ENCODE results near the gene TRAF5.

The TRAF5 gene

GRCh38 chr1:211328084-211328694 is 1.6 kb downstream of the TRAF5 start:
- DNase-seq (ENCODE audit: low spot score): no peak

- no peak for DNase-seq (ENCODE audit: low spot score)
Measured at GRCh38 chr1:211328866-211329475, 2.3 kb downstream of the TRAF5 start.

- DNase-seq (ENCODE audit: low spot score): no peak
Measured at GRCh38 chr1:211329764-211330201, 3.1 kb downstream of the TRAF5 start.

GRCh38 chr1:211330282-211330936 is 3.8 kb downstream of the TRAF5 start:
- no peak for DNase-seq (ENCODE audit: low spot score)

- no peak for DNase-seq (ENCODE audit: low spot score)
Measured at GRCh38 chr1:211331011-211331709, 4.5 kb downstream of the TRAF5 start.

DNA sequence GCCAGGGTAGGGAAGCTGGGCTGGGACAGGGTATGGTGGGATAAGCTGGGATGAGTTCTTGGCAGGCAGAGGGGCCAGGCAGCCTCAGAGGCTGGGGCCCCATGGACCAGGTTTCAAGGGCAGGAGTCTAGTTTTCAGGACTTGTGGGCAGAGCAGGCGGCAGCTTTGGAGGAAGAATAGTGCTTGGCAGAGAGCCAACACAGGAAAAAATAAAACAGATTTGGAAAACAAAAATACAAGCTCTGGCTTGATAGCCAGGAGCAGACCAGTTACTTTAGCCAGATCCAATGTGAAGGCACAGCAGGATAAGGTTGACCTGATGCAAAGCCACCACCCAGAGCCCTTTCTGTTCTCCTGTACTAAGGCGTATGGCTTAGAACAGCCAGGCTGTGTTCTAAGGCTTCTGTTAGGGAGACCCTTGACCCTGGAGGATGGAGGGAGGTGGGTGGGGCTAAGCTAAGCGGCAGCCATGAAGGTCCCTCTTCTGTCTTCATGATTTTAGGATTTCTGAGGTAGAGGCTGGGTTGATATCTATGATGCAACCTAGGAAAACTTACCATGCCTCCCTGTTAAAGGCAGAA is 5.5 kb downstream of the TRAF5 start:
- no peak for DNase-seq (ENCODE audit: low spot score)

DNA sequence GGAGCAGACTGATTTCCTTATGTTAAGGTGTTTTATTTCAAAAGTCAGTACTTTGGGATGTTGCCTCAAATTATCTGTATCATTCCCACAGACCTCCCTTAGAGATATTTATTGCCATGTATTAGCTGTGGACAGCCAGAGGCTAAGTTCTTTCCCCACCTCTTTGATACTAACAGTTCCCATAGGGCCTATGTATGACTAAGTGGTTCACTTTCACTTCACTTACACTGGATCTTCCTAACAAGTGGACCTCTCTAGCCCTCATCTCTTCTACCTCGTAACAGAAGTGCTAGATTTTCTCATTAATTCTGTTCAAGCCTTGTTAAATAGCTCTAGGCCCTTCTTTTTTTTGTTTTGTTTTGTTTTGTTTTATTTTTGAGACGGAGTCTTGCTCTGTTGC is 6.2 kb downstream of the TRAF5 start:
- DNase-seq (ENCODE audit: low spot score): no peak

DNA sequence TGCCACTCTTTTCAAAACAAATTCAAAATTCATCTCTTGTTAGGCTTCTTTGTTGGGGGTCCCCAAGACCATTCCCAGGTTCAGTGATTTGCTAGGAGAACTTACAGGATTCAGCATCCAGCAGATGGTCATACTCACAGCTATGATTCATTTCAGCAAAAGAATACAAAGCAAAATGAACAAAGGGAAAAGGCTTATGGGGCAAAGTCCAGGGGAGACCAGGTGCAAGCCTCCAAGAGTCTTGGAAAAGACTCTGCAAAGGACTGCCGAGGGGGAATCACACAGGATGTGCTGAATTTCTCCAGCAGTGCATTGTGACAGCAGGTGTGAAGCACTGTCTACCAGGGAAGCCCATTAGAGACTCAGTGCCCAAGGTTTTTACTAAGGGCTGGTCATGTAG is 7.3 kb downstream of the TRAF5 start:
- DNase-seq (ENCODE audit: low spot score): no peak

DNA sequence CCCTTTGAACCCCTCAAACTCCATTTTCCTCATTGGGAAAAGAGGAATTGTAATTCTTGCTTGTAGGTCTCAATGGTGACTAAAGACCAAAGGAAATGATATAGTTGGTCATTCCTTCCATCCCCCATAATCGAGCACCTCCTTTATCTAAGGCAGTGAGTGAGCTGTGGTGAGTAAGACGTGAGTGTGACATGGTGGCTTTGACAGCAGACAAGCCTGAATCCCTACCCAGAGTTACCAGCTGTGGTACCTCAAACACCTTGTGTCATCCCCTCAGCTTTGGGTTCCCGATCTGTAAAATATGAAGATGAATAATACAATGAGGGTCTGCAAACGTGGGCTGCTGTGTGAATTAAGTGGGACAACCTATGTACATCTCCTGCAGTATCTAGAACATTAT is 8.4 kb downstream of the TRAF5 start:
- no peak for DNase-seq (ENCODE audit: low spot score)

DNA sequence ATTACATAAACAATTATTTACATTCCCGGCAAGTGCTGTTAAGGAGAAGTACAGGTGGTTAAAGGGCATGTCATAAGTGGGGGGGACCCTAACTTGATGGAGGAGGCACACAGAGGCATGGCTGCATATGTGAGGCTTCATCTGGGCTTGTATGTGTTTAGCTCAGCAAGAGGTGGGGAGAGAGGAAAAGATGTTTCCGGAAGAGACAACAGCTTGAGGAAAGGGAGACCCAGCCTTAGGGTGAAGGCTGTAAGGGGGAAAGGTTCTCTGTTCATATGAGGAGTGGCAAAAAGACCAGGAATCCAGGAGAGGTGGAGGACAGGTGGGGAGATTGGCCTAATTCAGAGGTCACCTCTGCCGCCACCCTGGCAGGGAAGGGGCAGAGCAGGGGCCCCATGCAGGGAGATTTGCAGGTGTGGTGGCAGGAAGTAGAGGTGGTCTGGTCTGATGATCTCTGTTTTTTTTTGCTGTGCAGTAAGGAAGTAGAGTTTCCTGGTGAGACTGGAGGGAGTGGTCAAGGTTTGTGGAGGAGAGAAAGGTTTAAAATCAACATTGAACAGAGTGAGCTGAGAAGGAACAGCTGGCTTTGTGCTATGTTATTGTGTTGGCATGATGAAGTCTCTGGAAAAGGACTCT is 9.0 kb downstream of the TRAF5 start:
- DNase-seq (ENCODE audit: low spot score): no peak

DNA sequence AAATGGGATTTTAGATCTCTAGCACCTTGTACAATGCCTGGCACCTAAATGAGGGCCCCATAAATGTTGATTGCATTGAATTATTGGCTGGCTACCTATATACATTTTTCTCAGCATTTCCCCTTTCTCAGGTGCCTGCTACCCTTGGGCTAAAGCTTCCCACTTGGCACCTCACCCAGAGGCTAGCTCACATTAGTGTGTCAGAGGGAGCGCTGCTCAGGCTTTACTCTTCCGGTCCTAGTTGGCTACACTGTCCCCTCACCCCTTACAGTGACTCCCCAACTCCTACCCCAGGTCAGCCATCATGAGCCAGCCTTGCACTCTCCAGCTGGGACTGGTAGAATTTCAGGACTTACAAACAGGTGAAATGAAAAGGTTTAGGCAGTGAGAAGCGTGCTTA is 9.5 kb downstream of the TRAF5 start:
- no peak for DNase-seq (ENCODE audit: low spot score)

- DNase-seq (ENCODE audit: low spot score): no peak
Measured at GRCh38 chr1:211336775-211337174, 10.1 kb downstream of the TRAF5 start.

DNA sequence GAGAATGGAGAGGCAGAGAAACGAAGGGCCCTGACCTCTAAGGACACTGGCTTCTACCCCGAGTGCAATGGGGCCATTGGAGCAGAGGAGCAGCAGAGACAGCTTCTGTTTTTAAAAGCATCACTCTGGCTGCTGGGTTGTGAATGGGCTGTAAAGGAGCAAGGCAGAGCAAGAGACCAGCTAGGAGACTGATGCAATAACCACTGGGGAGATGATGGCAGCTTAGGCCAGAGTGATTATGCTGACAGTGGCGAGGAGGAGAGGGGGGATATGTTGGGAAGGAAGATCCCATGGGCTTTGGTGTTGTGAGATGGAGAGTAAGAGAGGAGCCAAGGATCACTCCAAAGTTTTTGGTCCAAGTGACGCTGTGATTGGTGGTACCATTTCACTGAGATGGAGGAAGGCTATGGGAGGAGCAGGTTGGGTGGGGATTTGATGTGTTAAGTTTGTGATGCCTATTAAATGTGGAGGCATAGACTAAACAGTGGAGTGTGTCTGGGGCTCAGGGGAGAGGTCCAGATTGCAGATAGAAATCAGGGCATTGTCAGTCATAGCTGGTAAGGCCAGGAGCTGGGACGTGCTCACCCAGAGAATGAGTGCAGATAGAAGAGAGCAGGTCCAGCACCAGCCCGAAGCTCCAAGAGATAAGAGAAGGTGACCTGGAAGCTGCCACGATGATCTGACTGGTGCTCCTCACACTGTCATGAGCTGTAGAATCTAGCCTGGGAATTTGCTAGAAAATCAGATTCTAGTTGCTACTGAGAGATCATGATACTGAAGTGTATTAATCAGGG is 11.0 kb downstream of the TRAF5 start:
- DNase-seq (ENCODE audit: low spot score): no peak

GRCh38 chr1:211338224-211338620 is 11.6 kb downstream of the TRAF5 start:
- DNase-seq (ENCODE audit: low spot score): no peak

GRCh38 chr1:211339631-211340041 is 13.0 kb downstream of the TRAF5 start:
- no peak for DNase-seq (ENCODE audit: low spot score)

GRCh38 chr1:211340622-211341507 is 14.2 kb downstream of the TRAF5 start:
- no peak for DNase-seq (ENCODE audit: low spot score)

GRCh38 chr1:211341999-211342398 is 15.4 kb downstream of the TRAF5 start:
- no peak for DNase-seq (ENCODE audit: low spot score)

DNA sequence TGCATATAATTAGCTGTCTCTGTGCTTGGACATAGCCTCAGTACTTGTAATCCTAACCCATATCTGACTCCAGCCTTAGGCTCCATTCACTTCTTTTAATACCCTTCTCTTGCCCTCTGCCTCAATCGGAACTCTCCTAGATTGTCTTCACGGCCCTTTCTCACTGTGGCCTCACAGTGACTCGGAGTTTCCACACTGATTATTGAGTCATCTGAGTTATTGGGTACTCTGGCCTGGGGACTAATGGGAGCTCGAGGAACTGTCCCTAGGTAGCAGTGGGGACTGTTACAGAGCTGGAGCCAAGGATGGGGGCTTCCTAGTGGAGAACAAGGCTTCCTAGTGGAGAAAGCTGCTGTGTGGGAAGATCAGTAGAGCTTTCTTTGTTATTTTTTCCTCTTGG is 17.0 kb downstream of the TRAF5 start:
- DNase-seq (ENCODE audit: low spot score): no peak

- DNase-seq (ENCODE audit: low spot score): no peak
Measured at GRCh38 chr1:211344152-211344618, 17.6 kb downstream of the TRAF5 start.

GRCh38 chr1:211345719-211346118 is 19.1 kb downstream of the TRAF5 start:
- DNase-seq (ENCODE audit: low spot score): no peak
